GM23338 (cell line): ENCODE measurements around the gene ZBTB49. TPM values are rescaled to one million over a fixed set of nuclear protein-coding genes. Genes with fewer than 3 reads are reported as not detected.

Experiments
- ATAC-seq: fragments of 200-7000 bp; cut with Tn5 transposase; 3 replicates; pipeline ENCODE4 v1.9.1; 2020
- DNase-seq: peaks from one replicate; pipeline ENCODE4 v3.0.0-alpha.2; 2015; ENCODE audit warnings: low spot score
- H2AFZ ChIP-seq: fragments of 200-600 bp; sonication (generic); 2 replicates; pipeline ENCODE4 v1.8.0; 2016; ENCODE audit warnings: antibody characterized with exemption, mild to moderate bottlenecking, moderate library complexity
- H3F3A ChIP-seq: fragments of 200-600 bp; sonication (generic); replicated peaks from 2 replicates; pipeline ENCODE4 v1.8.0; 2017; ENCODE audit warnings: antibody characterized with exemption, mixed run types, low read depth
- H3K27ac ChIP-seq: fragments of 200-600 bp; sonication (generic); 2 replicates; pipeline ENCODE4 v1.6.1; 2016; ENCODE audit warnings: low read depth
- H3K27me3 ChIP-seq: fragments of 200-600 bp; sonication (generic); 2 replicates; pipeline ENCODE4 v1.8.0; 2016; ENCODE audit warnings: mild to moderate bottlenecking, mixed run types, moderate library complexity; ENCODE audit not compliant: insufficient read depth
- H3K36me3 ChIP-seq: fragments of 200-600 bp; sonication (generic); 2 replicates; pipeline ENCODE4 v1.8.0; 2016; ENCODE audit warnings: mild to moderate bottlenecking; ENCODE audit not compliant: insufficient read depth
- H3K4me1 ChIP-seq: fragments of 200-600 bp; sonication (generic); 2 replicates; pipeline ENCODE4 v1.8.0; 2016; ENCODE audit warnings: mild to moderate bottlenecking, moderate library complexity; ENCODE audit not compliant: insufficient read depth
- H3K4me2 ChIP-seq: fragments of 200-600 bp; sonication (generic); 2 replicates; pipeline ENCODE4 v1.7.1; 2017; ENCODE audit warnings: mixed run types
- H3K4me3 ChIP-seq: fragments of 200-600 bp; sonication (generic); 2 replicates; pipeline ENCODE4 v1.6.1; 2016; ENCODE audit warnings: mixed run types
- H3K79me2 ChIP-seq: fragments of 200-600 bp; sonication (generic); replicated peaks from 2 replicates; pipeline ENCODE4 v1.8.0; 2017; ENCODE audit warnings: mild to moderate bottlenecking; ENCODE audit not compliant: insufficient read depth
- H3K9me2 ChIP-seq: fragments of 200-600 bp; sonication (generic); 2 replicates; pipeline ENCODE4 v1.8.0; 2017; ENCODE audit not compliant: insufficient read depth
- H4K20me1 ChIP-seq: fragments of 200-600 bp; sonication (generic); replicated peaks from 2 replicates; pipeline ENCODE4 v1.8.0; 2017; ENCODE audit warnings: mild to moderate bottlenecking; ENCODE audit not compliant: insufficient read depth
- H3K27ac Mint-ChIP-seq: 2 replicates; pipeline ENCODE4 v1.8.0; 2020; ENCODE audit warnings: inconsistent platforms, mild to moderate bottlenecking, moderate library complexity, mixed read lengths
- H3K27me3 Mint-ChIP-seq: 3 replicates; pipeline ENCODE4 v1.8.0; 2022; ENCODE audit warnings: low read depth, mild to moderate bottlenecking, moderate library complexity, mixed read lengths, inconsistent platforms; ENCODE audit not compliant: insufficient read depth, poor library complexity
- H3K36me3 Mint-ChIP-seq: 3 replicates; pipeline ENCODE4 v1.8.0; 2021; ENCODE audit warnings: low read depth, mild to moderate bottlenecking, inconsistent platforms, moderate library complexity, mixed read lengths
- H3K4me1 Mint-ChIP-seq: 3 replicates; pipeline ENCODE4 v1.8.0; 2020; ENCODE audit warnings: mild to moderate bottlenecking, inconsistent platforms, mixed read lengths
- H3K4me3 Mint-ChIP-seq: 3 replicates; pipeline ENCODE4 v1.8.0; 2021; ENCODE audit warnings: moderate library complexity, mild to moderate bottlenecking, inconsistent platforms, mixed read lengths
- H3K9me3 Mint-ChIP-seq: 3 replicates; pipeline ENCODE4 v1.8.0; 2020; ENCODE audit warnings: moderate library complexity, mild to moderate bottlenecking, inconsistent platforms, mixed read lengths
- CTCF ChIP-seq, 2 experiments: fragments of 200-600 bp in 1 of 2; sonication (generic) in 1 of 2; conservative IDR thresholded peaks; 2 replicates each; pipeline versions ENCODE4 v1.5.1 to v1.6.1; 2016 to 2017; ENCODE audit warnings: antibody characterized with exemption in 2 of 2, low read depth in 2 of 2, mild to moderate bottlenecking in 2 of 2, moderate library complexity in 1 of 2
- EZH2phosphoT487 ChIP-seq: fragments of 200-600 bp; sonication (generic); IDR thresholded peaks from one replicate; pipeline ENCODE4 v1.8.1; 2018; ENCODE audit warnings: antibody characterized with exemption; ENCODE audit not compliant: unreplicated experiment
- JUNB ChIP-seq: IDR thresholded peaks from one replicate; pipeline ENCODE4 v1.6.1; 2016; ENCODE audit warnings: antibody characterized with exemption; ENCODE audit not compliant: unreplicated experiment
- NANOG ChIP-seq: IDR thresholded peaks from 2 replicates; pipeline ENCODE4 v1.6.1; 2016; ENCODE audit warnings: antibody characterized with exemption, borderline replicate concordance
- POLR2AphosphoS5 ChIP-seq: IDR thresholded peaks from 2 replicates; pipeline ENCODE4 v1.6.1; 2016; ENCODE audit warnings: antibody characterized with exemption, low read depth
- ZNF114 ChIP-seq: fragments of 250-450 bp; sonication (Bioruptor Pico); IDR thresholded peaks from 2 replicates; pipeline ENCODE4 v1.5.0; 2020; ENCODE audit warnings: mild to moderate bottlenecking, moderate library complexity
- ZNF331 ChIP-seq: fragments of 250-450 bp; sonication (Bioruptor Pico); IDR thresholded peaks from 2 replicates; pipeline ENCODE4 v1.5.0; 2020; ENCODE audit warnings: low read depth, mild to moderate bottlenecking, moderate library complexity
- polyA plus RNA-seq: library from polyadenylated mRNA; unstranded; fragments of >200 nt; fragmentation: Nextera tagmentation; extraction: Ambion mirVana; gene quantifications from 2 replicates; pipeline ENCODE4 v1.2.1, GENCODE V29; 2016
- total RNA-seq: library from RNA; depleted of rRNA; stranded (reverse); fragments of >200 nt; shearing (Covaris generic); gene quantifications from 2 replicates; pipeline ENCODE4 v1.2.3, GENCODE V29; 2014
- TF ChIP-seq, protein P1 (sequence below): IDR thresholded peaks from 2 replicates; pipeline ENCODE4 v1.6.1; 2016; ENCODE audit warnings: antibody characterized with exemption
- TF ChIP-seq, protein P2 (sequence below): IDR thresholded peaks from one replicate; pipeline ENCODE4 v1.6.1; 2018; ENCODE audit warnings: antibody characterized with exemption; ENCODE audit not compliant: unreplicated experiment

ZBTB49 gene
- total and polyA plus RNA-seq, 2 experiments from 2014 or later: 4.1 to 6.0 TPM

DNA sequence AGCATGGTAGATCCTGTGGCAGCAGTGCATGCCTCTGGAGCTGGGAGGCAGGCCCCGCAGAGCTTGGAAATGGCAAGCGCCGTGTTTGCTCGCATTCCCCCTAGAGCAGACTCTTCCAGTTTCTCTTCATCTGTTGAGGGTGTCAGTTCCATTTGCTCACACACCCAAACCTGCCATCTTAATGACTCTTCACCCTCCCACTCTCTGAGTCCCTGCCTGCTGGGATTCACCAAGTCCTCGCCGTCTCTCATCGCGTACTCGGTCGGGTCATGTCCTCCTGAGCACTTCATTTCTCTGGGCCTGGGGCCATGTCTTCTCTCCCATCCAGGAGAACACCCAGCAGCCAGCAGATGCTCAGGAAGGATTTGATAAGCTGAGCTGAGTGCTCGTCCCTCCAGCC, 16.9 kb downstream of the ZBTB49 start:
- no peaks in the 10 kb centered on the region for H3K79me2 ChIP-seq
- no peak for ATAC-seq
- no peak overlapping the region for H3K4me3 ChIP-seq
- H3F3A ChIP-seq: no peaks in the 10 kb centered on the region; the same call in 1 of the 2 replicates
- H3K27me3 Mint-ChIP-seq: no peaks in the 10 kb centered on the region
- H3K4me1 ChIP-seq: no peaks in the 10 kb centered on the region
- H3K27me3 ChIP-seq: no peaks in the 10 kb centered on the region
- no peaks in the 10 kb centered on the region for H3K9me3 Mint-ChIP-seq
- H3K36me3 ChIP-seq: no peaks in the 10 kb centered on the region
- H3K4me2 ChIP-seq: no peak overlapping the region
- H3K27ac ChIP-seq: no peak overlapping the region
- H3K9me2 ChIP-seq: no peaks in the 10 kb centered on the region
- no peak overlapping the region for H2AFZ ChIP-seq
- no peak overlapping the region for H3K4me3 Mint-ChIP-seq
- DNase-seq: no peak
- peaks cover 11% of the 10 kb centered on the region; the same call in 2 of the 3 replicates for H3K36me3 Mint-ChIP-seq
- no peak for TF ChIP-seq ZNF331 (CRISPR knock-in tag)
- no peak for TF ChIP-seq POLR2AphosphoS5
- TF ChIP-seq NANOG: no peak
- TF ChIP-seq ZNF114: no peak
- TF ChIP-seq, protein P1, sequence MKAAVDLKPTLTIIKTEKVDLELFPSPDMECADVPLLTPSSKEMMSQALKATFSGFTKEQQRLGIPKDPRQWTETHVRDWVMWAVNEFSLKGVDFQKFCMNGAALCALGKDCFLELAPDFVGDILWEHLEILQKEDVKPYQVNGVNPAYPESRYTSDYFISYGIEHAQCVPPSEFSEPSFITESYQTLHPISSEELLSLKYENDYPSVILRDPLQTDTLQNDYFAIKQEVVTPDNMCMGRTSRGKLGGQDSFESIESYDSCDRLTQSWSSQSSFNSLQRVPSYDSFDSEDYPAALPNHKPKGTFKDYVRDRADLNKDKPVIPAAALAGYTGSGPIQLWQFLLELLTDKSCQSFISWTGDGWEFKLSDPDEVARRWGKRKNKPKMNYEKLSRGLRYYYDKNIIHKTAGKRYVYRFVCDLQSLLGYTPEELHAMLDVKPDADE: no peak
- TF ChIP-seq, protein P2, sequence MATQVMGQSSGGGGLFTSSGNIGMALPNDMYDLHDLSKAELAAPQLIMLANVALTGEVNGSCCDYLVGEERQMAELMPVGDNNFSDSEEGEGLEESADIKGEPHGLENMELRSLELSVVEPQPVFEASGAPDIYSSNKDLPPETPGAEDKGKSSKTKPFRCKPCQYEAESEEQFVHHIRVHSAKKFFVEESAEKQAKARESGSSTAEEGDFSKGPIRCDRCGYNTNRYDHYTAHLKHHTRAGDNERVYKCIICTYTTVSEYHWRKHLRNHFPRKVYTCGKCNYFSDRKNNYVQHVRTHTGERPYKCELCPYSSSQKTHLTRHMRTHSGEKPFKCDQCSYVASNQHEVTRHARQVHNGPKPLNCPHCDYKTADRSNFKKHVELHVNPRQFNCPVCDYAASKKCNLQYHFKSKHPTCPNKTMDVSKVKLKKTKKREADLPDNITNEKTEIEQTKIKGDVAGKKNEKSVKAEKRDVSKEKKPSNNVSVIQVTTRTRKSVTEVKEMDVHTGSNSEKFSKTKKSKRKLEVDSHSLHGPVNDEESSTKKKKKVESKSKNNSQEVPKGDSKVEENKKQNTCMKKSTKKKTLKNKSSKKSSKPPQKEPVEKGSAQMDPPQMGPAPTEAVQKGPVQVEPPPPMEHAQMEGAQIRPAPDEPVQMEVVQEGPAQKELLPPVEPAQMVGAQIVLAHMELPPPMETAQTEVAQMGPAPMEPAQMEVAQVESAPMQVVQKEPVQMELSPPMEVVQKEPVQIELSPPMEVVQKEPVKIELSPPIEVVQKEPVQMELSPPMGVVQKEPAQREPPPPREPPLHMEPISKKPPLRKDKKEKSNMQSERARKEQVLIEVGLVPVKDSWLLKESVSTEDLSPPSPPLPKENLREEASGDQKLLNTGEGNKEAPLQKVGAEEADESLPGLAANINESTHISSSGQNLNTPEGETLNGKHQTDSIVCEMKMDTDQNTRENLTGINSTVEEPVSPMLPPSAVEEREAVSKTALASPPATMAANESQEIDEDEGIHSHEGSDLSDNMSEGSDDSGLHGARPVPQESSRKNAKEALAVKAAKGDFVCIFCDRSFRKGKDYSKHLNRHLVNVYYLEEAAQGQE: no peak
- TF ChIP-seq JUNB: no peak
- TF ChIP-seq EZH2phosphoT487: no peak
- TF ChIP-seq CTCF (conservative IDR thresholded peaks at IDR 0.05; ENCODE audit: low read depth in 2 of 2): no peak
- H4K20me1 ChIP-seq: peaks cover 10% of the 10 kb centered on the region; the same call in 1 of the 2 replicates
- no peaks in the 10 kb centered on the region for H3K4me1 Mint-ChIP-seq
- H3K27ac Mint-ChIP-seq: no peak overlapping the region
